CD4-positive, alpha-beta T cell (primary cell): ENCODE measurements around the gene CDK2AP2. TPM values are rescaled to one million over a fixed set of nuclear protein-coding genes. Genes with fewer than 3 reads are reported as not detected.

ENCODE experiments used
- ATAC-seq: fragments of 200-7000 bp; cut with Tn5 transposase; one replicate; pipeline ENCODE4 v1.10.0; 2022; ENCODE audit warnings: mild to moderate bottlenecking; ENCODE audit not compliant: poor library complexity
- CTCF ChIA-PET: fragments of 350-600 bp; sonication (Branson Sonifier 250); formaldehyde crosslinking; loops from one replicate; lab custom pipeline; 2021; ENCODE audit warnings: antibody characterized with exemption, inconsistent platforms; lab: Charles Lee
- POLR2A ChIA-PET: fragments of 350-600 bp; sonication (Branson Sonifier 250); formaldehyde crosslinking; loops from one replicate; lab custom pipeline; 2021; ENCODE audit warnings: antibody characterized with exemption, inconsistent platforms; lab: Charles Lee
- DNase-seq, 14 experiments: peaks; one replicate each; pipeline ENCODE4 v3.0.0-alpha.2; 2013 to 2020; ENCODE audit warnings: mixed read lengths in 2 of 14
- H3K27ac ChIP-seq, 2 donors: one replicate each; pipeline versions ENCODE4 v1.5.1 to v1.7.0; 2013; ENCODE audit warnings: low read length in 2 of 2, low read depth in 1 of 2, mild to moderate bottlenecking in 1 of 2
- H3K27me3 ChIP-seq, 2 experiments: 1 replicate in 1 of 2; 2 replicates in 1 of 2; pipeline versions ENCODE4 v1.6.1 to v1.7.0; 2013; ENCODE audit warnings: low read length in 2 of 2, control low read depth in 1 of 2, mild to moderate bottlenecking in 1 of 2, moderate library complexity in 1 of 2; ENCODE audit not compliant: insufficient read depth in 2 of 2, control insufficient read depth in 1 of 2
- H3K36me3 ChIP-seq: one replicate; pipeline ENCODE4 v1.6.1; 2013; ENCODE audit warnings: low read length, control low read depth; ENCODE audit not compliant: insufficient read depth
- H3K4me1 ChIP-seq: one replicate; pipeline ENCODE4 v1.6.1; 2013; ENCODE audit warnings: low read length, control low read depth; ENCODE audit not compliant: insufficient read depth
- H3K4me3 ChIP-seq: one replicate; pipeline ENCODE4 v1.5.1; 2013; ENCODE audit warnings: mild to moderate bottlenecking, low read length, moderate library complexity
- H3K9me3 ChIP-seq, 2 experiments: 1 replicate in 1 of 2; 2 replicates in 1 of 2; pipeline versions ENCODE4 v1.6.1 to v1.7.0; 2013; ENCODE audit warnings: low read length in 2 of 2, mild to moderate bottlenecking in 2 of 2, control low read depth in 1 of 2, moderate library complexity in 1 of 2; ENCODE audit not compliant: control insufficient read depth in 1 of 2, insufficient read depth in 1 of 2
- H3K27ac Mint-ChIP-seq: one replicate; pipeline ENCODE4 v1.8.0; 2020; ENCODE audit warnings: mixed read lengths
- H3K27me3 Mint-ChIP-seq: one replicate; pipeline ENCODE4 v1.8.0; 2021; ENCODE audit warnings: mixed read lengths
- H3K36me3 Mint-ChIP-seq: one replicate; pipeline ENCODE4 v1.8.0; 2021; ENCODE audit warnings: low read depth, mixed read lengths
- H3K4me1 Mint-ChIP-seq: one replicate; pipeline ENCODE4 v1.8.0; 2021; ENCODE audit warnings: low read depth, mixed read lengths
- H3K4me3 Mint-ChIP-seq: one replicate; pipeline ENCODE4 v1.8.0; 2020; ENCODE audit warnings: mild to moderate bottlenecking, mixed read lengths
- H3K9me3 Mint-ChIP-seq: one replicate; pipeline ENCODE4 v1.8.0; 2020; ENCODE audit warnings: mixed read lengths
- intact Hi-C, 2 experiments: fragments of 100-400 bp; cut with DNase I in 1 of 2; cut with micrococcal nuclease in 1 of 2; formaldehyde crosslinking; loops; one replicate each; pipeline versions ENCODE4 v1.15.1 to v1.9.0; 2023 to 2025; cut with DNase I, micrococcal nuclease
- total RNA-seq, 174 experiments: library from RNA in 2 of 174; stranded (reverse) in 2 of 174; gene quantifications; one replicate each; pipeline ENCODE4 v1.2.3 and lab custom pipeline; 2021 to 2026
- TF ChIP-seq, protein P1 (sequence below): fragments of 200-600 bp; IDR thresholded peaks from one replicate; pipeline ENCODE4 v1.8.0; 2022; ENCODE audit warnings: antibody characterized with exemption, mild to moderate bottlenecking

Gene CDK2AP2
- total RNA-seq, 2 experiments from 2014 or later, result 19.5 to 22.0 TPM

DNA sequence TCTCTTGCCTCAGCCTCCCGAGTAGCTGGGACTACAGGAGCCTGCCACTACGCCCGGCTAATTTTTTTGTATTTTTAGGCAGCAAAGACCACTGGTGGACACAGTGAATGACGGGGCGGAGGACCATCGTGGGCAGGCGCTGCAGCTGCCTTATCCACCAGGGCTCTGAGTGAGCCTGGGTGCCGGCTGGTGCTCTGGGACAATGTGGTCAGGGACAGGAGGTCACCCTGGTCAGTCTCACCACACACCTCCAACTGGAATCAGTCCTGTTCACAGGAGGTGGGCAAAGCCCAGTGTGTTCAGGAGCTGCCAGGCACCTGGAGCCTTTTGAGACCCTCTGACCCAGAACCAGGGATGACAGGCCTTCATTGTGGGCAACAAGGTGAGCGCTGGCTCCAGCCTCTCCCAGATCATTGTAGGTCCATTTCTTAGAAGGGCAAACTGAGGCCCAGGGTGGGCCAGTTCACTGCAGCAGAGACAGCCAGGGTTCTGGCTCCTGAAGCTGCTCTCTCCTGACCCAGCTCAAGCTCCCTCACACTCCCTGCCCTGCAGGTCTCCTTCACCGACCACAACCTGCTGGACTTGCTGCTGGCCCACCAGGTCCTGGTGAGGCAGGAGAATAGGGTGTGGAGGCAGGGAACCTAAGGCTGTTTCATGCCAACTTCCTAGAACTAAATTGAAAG, 31.0 kb upstream of the CDK2AP2 start:
- Mint-ChIP-seq H3K36me3 (no peaks in the 10 kb centered on the region), H3K4me3 (no peak overlapping the region), H3K27me3 (no peaks in the 10 kb centered on the region), H3K27ac (no peak overlapping the region), H3K4me1 (no peaks in the 10 kb centered on the region), H3K9me3 (peaks cover 2% of the 10 kb centered on the region)
- DNase-seq, result no peak
- POLR2A ChIA-PET, result no interaction called here
- TF ChIP-seq, protein P1, sequence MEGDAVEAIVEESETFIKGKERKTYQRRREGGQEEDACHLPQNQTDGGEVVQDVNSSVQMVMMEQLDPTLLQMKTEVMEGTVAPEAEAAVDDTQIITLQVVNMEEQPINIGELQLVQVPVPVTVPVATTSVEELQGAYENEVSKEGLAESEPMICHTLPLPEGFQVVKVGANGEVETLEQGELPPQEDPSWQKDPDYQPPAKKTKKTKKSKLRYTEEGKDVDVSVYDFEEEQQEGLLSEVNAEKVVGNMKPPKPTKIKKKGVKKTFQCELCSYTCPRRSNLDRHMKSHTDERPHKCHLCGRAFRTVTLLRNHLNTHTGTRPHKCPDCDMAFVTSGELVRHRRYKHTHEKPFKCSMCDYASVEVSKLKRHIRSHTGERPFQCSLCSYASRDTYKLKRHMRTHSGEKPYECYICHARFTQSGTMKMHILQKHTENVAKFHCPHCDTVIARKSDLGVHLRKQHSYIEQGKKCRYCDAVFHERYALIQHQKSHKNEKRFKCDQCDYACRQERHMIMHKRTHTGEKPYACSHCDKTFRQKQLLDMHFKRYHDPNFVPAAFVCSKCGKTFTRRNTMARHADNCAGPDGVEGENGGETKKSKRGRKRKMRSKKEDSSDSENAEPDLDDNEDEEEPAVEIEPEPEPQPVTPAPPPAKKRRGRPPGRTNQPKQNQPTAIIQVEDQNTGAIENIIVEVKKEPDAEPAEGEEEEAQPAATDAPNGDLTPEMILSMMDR, result no peak
- Histone ChIP-seq H3K36me3 (no peaks in the 10 kb centered on the region), H3K4me3 (no peak overlapping the region), H3K27ac (no peak overlapping the region), H3K27me3 (no peaks in the 10 kb centered on the region), H3K9me3 (peaks cover 0 to 8% of the 10 kb centered on the region in 2 experiments), H3K4me1 (no peaks in the 10 kb centered on the region)
- CTCF ChIA-PET, result no interaction called here
- intact Hi-C loops, result loop anchor here in 1 of 2 experiments (5.0 kb wide), 1 partner anchor 1142 kb away; no protein-coding TSS in a partner anchor
- ATAC-seq, result no peak

DNA sequence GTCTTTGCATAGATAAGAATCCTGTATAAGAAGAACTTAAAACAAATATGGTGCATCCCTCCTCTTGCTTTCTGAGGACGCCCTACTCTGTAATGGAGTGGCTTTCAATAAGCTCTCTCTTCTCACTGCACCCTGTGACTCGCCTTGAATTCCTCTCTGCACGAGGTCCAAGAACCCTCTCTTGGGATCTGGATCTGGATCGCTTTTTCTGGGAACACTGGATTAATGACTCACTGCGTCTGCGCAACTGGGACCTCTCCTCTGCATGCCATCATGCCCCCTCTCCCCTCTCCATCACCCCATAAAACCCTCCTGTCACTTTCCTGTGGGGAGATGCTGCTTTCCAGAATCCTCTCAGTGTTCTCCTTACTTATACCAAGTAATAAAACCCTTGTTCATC, 30.3 kb upstream of the CDK2AP2 start:
- H3K4me3 ChIP-seq, result no peak overlapping the region
- H3K27me3 Mint-ChIP-seq, result no peaks in the 10 kb centered on the region
- peaks cover 5% of the 10 kb centered on the region for H3K9me3 Mint-ChIP-seq
- H3K27ac Mint-ChIP-seq, result no peak overlapping the region
- H3K4me3 Mint-ChIP-seq, result no peak overlapping the region
- intact Hi-C loops, result loop anchor here in 1 of 2 experiments (5.0 kb wide), 1 partner anchor 1141 kb away; no protein-coding TSS in a partner anchor
- H3K9me3 ChIP-seq, result peaks cover 3 to 8% of the 10 kb centered on the region in 2 experiments
- CTCF ChIA-PET, result no interaction called here
- no peak overlapping the region for H3K27ac ChIP-seq
- TF ChIP-seq, protein P1, result no peak
- POLR2A ChIA-PET, result no interaction called here
- no peaks in the 10 kb centered on the region for H3K36me3 ChIP-seq
- no peaks in the 10 kb centered on the region for H3K4me1 Mint-ChIP-seq
- ATAC-seq (no peak), DNase-seq (no peak)
- H3K27me3 ChIP-seq, result no peaks in the 10 kb centered on the region
- H3K4me1 ChIP-seq, result no peaks in the 10 kb centered on the region
- H3K36me3 Mint-ChIP-seq, result no peaks in the 10 kb centered on the region

DNA sequence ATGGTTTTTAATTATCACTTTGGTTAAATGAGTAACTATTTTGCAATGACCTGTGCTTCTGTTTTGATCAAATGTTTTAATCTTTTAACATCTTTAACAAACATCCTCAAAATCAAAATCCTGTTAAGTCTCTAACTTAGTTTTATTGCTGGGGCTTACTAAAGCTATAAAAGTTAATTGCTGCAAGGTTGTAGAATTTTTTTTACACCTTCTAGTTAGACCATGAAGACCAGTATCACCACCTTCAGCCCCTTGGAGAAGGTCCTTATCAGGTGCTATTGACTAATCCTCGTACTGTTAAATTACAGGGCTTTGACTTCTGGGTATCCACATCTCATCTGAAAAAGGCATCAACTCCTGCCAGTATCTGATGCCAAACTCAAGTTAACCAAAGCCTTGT, 27.6 kb upstream of the CDK2AP2 start:
- no peak overlapping the region for H3K4me3 ChIP-seq
- no peaks in the 10 kb centered on the region for H3K4me1 Mint-ChIP-seq
- no peaks in the 10 kb centered on the region for H3K36me3 Mint-ChIP-seq
- ATAC-seq (no peak), DNase-seq (no peak)
- peaks cover 4 to 8% of the 10 kb centered on the region in 2 experiments for H3K9me3 ChIP-seq
- H3K4me3 Mint-ChIP-seq, result no peak overlapping the region
- H3K27me3 Mint-ChIP-seq, result no peaks in the 10 kb centered on the region
- H3K27ac Mint-ChIP-seq, result no peak overlapping the region
- ChIA-PET POLR2A (no interaction called here), CTCF (interaction anchor here (0.7 kb wide), 1 partner anchor 339 kb away, joined by 4 read pairs; no protein-coding TSS in a partner anchor)
- intact Hi-C loops, result loop anchor here in 1 of 2 experiments (5.0 kb wide), 1 partner anchor 1138 kb away; no protein-coding TSS in a partner anchor
- H3K27ac ChIP-seq, result no peak overlapping the region
- no peaks in the 10 kb centered on the region for H3K4me1 ChIP-seq
- TF ChIP-seq, protein P1, result no peak
- H3K9me3 Mint-ChIP-seq, result peaks cover 5% of the 10 kb centered on the region
- no peaks in the 10 kb centered on the region for H3K36me3 ChIP-seq
- H3K27me3 ChIP-seq, result no peaks in the 10 kb centered on the region
